ENCODE measurements around the gene CLEC5A.

- TF ChIP-seq CTCF (IDR thresholded peaks at IDR 0.05; ENCODE audit: low read depth, low read length), result no peak
- no peak for TF ChIP-seq EZH2phosphoT487 (IDR thresholded peaks at IDR 0.05; ENCODE audit: low read depth)
These were observed 2.9 kb downstream of the CLEC5A start for GRCh38 chr7:141943846-141944245.
